Lower leg skin (tissue), 4 donors: ENCODE measurements around the gene PRDM16. TPM values are rescaled to one million over a fixed set of nuclear protein-coding genes. Genes with fewer than 3 reads are reported as not detected.
"Not testable (repeated sequence)": the region's sequence is repeated elsewhere in the genome, so short reads cannot be mapped to it uniquely, and the experiment has no call there.

Source experiments
- DNase-seq, 2 donors: peaks; one replicate each; pipeline ENCODE4 v3.0.0-alpha.2; 2019; ENCODE audit warnings: low spot score in 2 of 2
- H3K4me3 ChIP-seq: fragments of 200-600 bp; sonication (generic); 2 replicates; pipeline ENCODE4 v1.5.1; 2017; ENCODE audit warnings: mild to moderate bottlenecking, low read depth; ENCODE audit not compliant: poor library complexity, severe bottlenecking
- POLR2A ChIP-seq, 2 donors: fragments of 450-650 bp; IDR thresholded peaks; one replicate each; pipeline ENCODE4 v1.6.1; 2016 to 2017; ENCODE audit warnings: antibody characterized with exemption in 2 of 2, mild to moderate bottlenecking in 1 of 2, moderate library complexity in 1 of 2
- WGBS, 2 donors: methylation state at CpG; one replicate each; pipeline ENCODE4 v1.1.5; 2018; 5-methylcytosine and 5-hydroxymethylcytosine counted together
- intact Hi-C: fragments of 100-400 bp; cut with DNase I; formaldehyde crosslinking; loops from one replicate; pipeline ENCODE4 v1.15.0; 2023; ENCODE audit warnings: low total_unique reads
- total RNA-seq, 4 donors: library from RNA; depleted of rRNA; stranded (reverse); fragments of >200 nt; gene quantifications; one replicate each; pipeline ENCODE4 v1.1.0, GENCODE V29; 2016
- TF ChIP-seq, protein P1 (sequence below), 3 donors: fragments of 450-650 bp; IDR thresholded peaks; one replicate each; pipeline ENCODE4 v1.5.1; 2016; ENCODE audit warnings: antibody characterized with exemption in 3 of 3, mild to moderate bottlenecking in 3 of 3, moderate library complexity in 2 of 3

The PRDM16 gene
- total RNA-seq, 4 donors from 2014 or later, result 0.08 to 0.91 (median 0.56) TPM; not detected in 1

DNA sequence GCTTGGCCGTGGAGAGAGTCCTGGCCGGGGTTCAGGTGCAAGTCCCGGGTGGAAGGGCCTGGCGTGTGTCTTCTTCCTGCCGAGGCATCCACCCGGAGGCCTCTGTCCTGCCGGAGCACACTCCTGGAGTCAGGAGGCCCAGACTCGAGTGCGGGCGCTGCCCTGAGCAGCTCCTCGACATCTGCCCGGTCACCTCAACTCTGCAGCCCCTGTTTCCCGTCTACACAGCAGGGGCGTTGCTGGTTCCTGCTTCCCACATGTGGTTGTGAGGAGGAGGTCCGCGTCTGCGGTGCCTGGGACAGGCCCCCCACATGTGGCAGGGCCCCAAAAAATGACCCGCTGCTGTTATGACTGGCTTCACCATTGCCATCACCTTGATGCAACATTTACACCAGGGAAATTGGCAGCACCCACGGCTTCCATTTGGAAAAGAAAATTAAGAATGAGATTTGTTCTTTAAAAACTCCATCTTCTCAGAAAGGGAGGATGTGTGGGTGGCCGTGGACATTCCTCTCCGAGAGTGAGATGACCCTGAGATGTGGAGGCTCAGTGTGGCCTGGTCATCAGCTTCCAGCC lies 169.8 kb downstream of the PRDM16 start:
- intact Hi-C loops, result no loop called here
- TF ChIP-seq, protein P1, sequence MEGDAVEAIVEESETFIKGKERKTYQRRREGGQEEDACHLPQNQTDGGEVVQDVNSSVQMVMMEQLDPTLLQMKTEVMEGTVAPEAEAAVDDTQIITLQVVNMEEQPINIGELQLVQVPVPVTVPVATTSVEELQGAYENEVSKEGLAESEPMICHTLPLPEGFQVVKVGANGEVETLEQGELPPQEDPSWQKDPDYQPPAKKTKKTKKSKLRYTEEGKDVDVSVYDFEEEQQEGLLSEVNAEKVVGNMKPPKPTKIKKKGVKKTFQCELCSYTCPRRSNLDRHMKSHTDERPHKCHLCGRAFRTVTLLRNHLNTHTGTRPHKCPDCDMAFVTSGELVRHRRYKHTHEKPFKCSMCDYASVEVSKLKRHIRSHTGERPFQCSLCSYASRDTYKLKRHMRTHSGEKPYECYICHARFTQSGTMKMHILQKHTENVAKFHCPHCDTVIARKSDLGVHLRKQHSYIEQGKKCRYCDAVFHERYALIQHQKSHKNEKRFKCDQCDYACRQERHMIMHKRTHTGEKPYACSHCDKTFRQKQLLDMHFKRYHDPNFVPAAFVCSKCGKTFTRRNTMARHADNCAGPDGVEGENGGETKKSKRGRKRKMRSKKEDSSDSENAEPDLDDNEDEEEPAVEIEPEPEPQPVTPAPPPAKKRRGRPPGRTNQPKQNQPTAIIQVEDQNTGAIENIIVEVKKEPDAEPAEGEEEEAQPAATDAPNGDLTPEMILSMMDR (IDR thresholded peaks at IDR 0.05), result no peak
- TF ChIP-seq POLR2A (IDR thresholded peaks at IDR 0.05), result no peak
- WGBS, 2 donors, result 82 to 95% methylated on average over 19 to 21 of the region's 21 CpGs
- DNase-seq, result no peak
- no peak overlapping the region for H3K4me3 ChIP-seq

DNA sequence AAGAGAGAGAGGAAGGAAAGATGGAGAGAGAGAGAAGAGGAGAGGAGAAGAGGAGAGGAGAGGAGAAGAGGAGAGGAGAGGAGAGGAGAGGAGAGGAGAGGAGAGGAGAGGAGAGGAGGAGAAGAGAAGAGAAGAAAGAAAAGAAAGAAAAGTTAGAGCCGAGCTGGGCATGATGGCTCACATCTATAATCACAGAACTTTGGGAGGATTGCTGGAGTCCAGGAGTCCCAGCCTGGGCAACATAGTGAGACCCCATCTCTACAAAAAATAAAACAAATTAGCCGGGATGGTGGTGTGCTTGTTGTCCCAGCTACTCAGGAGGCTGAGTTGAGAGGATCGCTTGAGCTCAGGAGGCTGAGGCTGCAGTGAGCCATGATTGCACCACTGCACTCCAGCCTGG lies 171.0 kb downstream of the PRDM16 start:
- DNase-seq, H3K4me3 ChIP-seq, intact Hi-C loops: not testable (repeated sequence)
- 85 to 97% methylated on average over 3 of the region's 3 CpGs for WGBS, 2 donors

DNA sequence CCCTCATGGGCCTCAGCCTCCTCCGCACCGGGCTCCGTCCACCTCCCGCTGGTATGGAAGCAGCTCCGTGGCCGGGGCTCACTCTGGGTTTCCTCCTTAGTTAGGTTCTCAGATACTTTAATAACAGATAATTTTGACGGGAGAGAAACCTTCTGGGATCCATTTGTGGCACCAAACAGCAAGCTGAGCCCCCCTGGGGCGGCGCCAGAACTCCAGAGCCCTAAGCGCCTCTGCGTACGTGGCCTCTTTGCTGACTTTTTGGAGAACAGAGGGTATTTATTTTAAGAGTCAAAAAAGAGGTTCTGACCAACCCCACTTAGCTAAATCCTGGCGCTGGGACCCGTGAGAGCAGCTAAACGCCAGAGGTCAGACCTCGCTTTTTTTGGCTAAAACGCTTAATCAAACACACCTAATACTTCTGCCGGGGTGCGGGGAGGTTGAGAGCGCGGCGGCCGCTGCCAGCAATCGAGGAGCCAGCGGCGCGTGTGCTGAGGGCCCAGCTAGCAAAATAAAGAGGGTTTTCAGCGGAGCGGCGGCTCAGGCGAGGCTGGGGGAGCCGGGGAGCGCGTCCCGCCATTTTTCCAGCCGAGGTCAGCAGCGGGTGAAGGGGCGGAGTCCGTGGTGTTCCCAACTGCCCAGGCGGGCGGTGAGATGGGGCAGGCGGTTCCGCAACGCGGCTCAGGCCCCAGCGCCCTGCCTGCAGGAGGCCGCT lies 171.7 kb downstream of the PRDM16 start:
- DNase-seq, result no peak
- TF ChIP-seq, protein P1 (IDR thresholded peaks at IDR 0.05), result no peak
- no peak for TF ChIP-seq POLR2A (IDR thresholded peaks at IDR 0.05)
- intact Hi-C loops, result no loop called here
- 51 to 55% methylated on average over 47 of the region's 47 CpGs for WGBS, 2 donors
- no peak overlapping the region for H3K4me3 ChIP-seq

DNA sequence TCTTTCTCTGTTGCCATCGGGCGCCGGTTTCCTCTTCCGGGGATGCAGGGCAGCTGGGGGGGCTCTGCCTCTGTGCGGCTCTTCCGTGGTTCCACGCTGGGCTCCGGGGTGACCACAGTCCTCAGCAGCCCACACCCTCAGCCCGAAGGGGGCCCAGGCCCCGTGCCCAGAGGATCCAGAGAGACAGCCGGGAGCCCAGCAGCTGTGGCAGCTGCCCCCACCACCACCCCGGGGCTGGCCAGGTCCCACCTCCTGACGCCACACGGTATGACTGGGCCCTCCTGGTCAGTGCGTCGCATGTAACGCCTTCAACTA lies 172.2 kb downstream of the PRDM16 start:
- 71 to 81% methylated on average over 13 to 14 of the region's 17 CpGs for WGBS, 2 donors
- no peak for DNase-seq
- no peak overlapping the region for H3K4me3 ChIP-seq
- intact Hi-C loops, result no loop called here
- TF ChIP-seq, protein P1 (IDR thresholded peaks at IDR 0.05), result no peak
- TF ChIP-seq POLR2A (IDR thresholded peaks at IDR 0.05), result no peak

DNA sequence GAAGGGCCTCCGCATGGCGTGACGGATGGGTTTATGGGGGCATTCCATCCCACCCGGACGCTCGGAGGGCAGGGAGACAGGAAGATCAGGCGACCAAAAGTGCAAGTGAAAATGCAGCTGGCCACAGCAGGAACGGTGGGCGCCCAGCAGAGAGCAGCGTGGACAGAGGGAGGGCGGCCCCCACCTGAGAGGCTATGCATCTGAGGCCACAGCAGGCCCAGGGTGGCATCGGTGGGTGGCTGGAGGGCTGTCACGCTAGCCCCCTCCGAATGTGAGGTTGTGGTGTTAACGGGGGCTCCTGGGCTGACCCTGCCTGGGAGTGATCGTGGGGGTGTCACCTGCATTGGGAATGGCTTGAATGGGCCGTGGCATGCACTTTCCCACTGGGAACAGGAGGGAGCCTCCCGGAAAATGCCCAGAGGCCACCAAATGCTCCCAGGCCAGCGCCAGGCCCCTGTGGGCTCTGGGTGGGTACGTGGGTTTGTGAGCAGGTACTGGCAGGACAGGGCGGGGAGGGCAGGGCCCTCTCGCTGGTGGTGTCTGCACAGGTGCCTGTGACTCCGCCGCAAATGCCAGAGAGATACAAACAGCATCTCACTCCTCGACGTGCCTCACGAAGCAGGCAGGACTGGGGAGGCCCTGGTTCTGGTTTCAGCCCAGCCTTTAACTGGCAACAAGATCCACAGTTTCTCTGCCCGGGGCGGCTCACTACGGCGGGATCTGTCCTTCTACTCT lies 172.8 kb downstream of the PRDM16 start:
- TF ChIP-seq, protein P1 (IDR thresholded peaks at IDR 0.05), result no peak
- no peak for TF ChIP-seq POLR2A (IDR thresholded peaks at IDR 0.05)
- no peak overlapping the region for H3K4me3 ChIP-seq
- 68 to 70% methylated on average over 19 to 31 of the region's 31 CpGs for WGBS, 2 donors
- no peak for DNase-seq
- intact Hi-C loops, result no loop called here
